CD4-positive, alpha-beta T cell treated with Interleukin-10 for 1 hour (primary cell): ENCODE results near the gene COL13A1.

ENCODE experiments used
- DNase-seq: peaks from one replicate; pipeline ENCODE4 v3.0.0-alpha.2; 2020

The COL13A1 gene

DNA sequence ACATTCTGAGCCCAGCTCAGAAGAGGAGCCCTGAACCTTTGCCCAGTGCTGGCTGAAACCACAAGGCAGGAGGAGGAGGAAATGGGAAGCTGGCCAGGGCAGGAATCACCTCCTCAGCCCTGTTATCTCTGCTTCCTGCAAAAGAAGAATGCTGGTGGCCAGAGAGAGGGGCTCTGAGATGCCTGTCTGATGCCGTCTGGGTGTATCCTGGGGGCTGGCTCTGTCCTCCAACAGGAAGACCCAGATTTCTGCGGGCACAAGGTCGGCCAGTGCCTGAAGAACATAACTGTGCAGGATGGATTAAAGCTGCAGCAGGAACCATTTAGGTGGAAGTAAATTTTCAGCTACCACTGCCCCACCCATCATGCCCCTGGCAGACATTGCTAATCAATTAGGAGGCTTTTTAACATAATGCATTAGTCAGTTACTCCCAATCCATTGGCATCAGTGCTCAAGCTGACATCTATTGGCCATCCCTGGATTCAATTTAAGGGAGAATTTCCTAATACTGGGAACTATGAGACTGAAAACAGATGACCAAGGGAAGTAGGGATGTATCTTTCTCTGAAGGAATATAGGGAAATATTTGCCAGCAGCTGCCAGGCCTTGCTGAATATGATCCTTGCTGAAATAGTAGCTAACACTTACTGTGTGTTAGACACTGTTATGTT is 67.7 kb downstream of the COL13A1 start:
- DNase-seq = no peak

GRCh38 chr10:69870591-69870990 is 68.9 kb downstream of the COL13A1 start:
- DNase-seq = no peak

GRCh38 chr10:69871074-69871473 is 69.4 kb downstream of the COL13A1 start:
- DNase-seq = no peak

GRCh38 chr10:69872323-69872722 is 70.6 kb downstream of the COL13A1 start:
- no peak for DNase-seq

DNA sequence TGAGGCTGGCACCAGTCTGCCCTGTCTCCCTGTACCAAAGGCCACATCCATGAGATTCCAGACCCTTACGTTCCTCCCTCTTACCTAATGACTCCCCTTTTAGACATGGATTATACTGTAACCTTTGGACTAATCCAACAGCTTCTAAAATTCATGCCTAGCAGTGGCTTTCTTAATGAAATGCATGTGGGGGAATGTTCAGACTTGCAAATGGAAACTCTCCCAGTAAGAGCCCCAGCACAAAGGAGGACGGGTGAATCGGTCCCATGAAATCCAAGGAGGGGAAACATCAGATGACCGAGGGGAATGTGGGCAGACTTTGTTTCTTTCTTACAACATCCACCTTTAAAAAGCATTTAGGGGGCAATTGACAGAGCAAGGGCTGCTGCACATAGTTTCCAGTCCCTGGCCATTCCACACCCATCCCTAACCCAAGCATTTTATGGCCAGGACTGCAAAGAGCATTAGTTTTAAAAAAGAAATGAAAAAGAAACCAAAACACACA is 71.5 kb downstream of the COL13A1 start:
- DNase-seq = no peak

DNA sequence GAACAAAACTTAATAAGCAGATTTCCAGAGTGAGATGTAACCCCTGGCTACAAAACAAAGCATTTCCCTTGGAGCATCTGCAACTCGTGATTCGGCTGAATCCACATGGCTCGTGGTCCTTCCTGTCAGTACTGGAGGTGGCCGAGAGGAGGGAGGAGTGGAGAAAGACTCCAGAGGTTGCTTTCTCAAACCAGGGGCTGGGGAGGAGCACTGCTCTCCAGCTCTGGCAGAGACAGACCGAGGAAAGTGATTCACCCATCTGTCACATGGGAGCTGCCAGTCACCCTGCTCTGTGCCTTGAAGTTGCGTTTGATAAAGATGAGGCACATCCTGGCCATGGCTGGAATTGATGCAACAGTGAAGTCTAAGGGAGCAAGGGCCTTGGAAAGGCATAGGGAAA is 72.7 kb downstream of the COL13A1 start:
- DNase-seq = no peak

DNA sequence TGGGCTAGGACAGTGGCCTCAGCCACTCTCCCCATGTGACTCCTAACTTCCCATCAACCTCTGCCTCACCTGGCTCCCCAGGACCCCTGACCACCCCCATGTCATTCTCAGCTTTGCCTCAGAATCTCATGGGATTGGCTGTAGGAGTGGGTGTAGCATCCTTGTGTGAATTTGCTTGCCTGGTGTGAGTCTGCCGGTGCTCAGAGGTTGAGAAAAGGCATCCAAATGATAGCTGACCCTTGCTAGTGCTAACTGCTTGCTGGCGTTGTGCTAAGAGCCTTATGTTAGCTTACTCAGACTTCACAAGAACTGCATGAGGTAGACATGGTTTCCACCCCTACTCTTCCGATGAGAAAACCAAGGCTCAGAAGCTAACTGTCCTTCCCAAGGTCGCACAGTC is 74.2 kb downstream of the COL13A1 start:
- DNase-seq = no peak

DNA sequence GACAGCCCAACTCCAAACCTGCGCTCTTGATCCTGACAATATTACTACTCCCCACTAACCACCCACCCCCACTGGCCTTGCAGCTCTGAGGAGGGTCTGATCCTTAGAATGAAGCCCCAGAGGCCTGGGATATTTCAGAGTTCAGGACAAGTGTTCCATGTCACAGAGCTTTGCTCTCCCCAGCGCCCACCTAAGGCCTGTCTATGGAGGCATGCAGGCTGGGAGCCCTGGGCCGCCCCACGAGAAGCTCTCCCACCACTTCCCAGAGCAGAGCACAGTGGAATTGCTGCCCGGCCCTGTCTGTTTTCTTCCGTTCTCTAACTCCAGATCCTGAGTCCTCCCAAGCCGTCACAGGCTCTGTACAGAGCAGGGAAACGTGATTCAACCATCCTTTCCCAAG is 74.6 kb downstream of the COL13A1 start:
- DNase-seq = no peak

DNA sequence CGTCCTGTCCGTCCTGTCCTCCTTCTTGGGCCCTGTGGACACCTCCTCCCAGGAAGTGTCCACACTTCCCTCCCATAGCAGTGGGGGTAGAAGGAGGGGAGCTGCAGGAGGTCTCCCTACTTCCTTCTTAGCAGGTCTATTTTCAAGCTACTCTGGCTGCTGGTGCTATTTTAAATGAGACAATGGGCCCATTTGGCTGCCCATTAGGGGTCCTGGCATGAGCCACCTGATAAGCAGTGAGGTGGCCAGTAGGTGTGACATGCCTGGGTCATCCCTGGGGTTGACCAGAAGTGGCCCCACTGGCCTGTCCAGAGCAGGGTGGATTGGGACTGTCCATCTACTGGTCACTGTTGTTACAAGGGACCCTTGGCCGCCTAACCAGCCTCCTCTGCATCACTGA is 75.2 kb downstream of the COL13A1 start:
- DNase-seq = no peak

- no peak for DNase-seq
Observed at GRCh38 chr10:69878038-69878437, 76.3 kb downstream of the COL13A1 start.

DNA sequence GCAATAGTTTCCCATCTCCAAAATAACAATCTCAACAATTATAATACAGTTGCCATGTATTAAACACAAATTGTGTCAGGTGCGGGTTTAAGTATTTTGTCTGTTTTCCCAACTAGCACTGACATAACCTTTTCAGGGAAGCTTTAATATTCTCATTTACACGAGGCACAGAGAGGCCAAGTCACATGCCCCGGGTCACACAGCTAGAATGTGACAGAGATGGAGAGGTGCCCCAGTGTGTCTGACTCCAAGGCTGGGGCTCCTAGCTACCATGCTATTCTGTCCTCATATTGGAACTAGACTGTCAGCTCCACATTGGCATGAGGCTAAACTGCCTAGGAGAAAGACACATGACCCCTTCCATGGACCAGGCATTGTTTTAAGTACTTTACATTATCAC is 77.2 kb downstream of the COL13A1 start:
- DNase-seq = no peak

- DNase-seq = no peak
Observed at GRCh38 chr10:69879634-69880257, 78.0 kb downstream of the COL13A1 start.

DNA sequence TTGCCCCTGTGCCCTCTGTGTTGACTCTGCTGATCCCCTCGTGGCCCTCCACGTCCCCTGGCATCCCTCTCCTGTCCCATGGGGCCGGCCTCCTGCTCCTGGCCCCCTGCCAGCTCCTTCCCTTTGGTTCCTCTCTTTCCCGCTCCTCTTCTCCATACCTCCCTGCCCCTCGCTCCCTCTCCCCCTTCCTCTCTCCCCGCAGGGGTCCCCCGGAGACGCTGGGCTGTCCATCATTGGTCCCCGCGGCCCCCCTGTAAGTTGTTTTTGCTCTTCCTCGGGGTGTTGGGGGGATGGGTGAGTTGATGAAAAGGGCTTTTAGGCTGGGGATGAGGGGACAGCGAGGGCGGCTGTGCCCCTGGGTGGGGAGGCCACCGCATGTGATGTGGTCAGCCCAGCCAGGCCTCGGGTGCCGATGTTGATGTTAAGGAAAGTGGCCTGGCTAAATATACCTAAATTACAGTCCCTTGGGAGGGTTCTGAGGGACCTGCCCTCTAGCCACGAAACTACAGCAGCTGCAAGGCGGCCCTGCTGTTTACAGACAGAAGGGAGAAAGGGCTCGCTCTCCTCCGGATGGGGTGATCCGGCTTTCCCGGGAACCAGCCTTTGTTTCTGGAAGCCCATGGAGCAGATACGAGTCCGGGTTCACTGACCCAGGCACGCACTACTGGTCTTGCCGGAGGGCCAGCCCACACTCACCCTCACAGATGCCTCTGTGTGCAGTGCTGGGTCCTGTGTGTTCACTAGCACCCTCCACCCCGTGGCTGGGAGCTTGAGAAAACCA is 78.8 kb downstream of the COL13A1 start:
- DNase-seq = no peak

GRCh38 chr10:69881202-69881601 is 79.5 kb downstream of the COL13A1 start:
- DNase-seq = no peak

DNA sequence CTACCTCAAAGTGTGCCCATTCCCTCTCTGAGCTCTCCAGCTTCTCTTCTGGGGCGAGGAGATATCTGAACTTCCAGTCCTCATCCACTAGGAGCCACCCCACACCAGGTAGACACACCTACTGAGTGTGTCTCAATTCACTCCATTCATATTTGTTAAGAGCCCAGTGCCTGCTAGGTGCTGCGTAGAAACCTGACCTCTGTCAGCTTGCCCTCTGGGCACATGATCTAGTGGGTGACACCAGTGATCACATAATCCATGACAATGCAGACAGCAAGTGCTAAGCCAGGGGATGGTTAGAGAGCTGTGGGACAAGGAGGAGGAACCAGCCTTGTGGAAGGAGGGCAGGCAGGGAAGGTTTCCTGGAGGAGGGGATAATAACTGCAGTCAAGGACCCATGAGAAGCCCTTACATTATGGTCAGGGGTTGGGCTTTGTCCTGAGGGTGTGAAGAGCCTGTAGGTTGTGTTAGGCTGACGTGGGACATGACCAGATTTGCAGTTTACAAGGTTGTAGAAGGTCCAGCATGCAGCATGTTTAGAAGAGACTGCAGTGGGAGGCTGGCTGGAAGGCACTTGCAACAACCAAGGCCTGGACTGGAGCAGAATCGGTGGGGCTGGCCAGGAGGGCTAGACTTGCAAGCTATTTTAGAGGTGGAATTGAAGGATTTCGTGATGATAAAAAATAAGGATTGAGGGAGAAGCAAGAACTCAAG is 81.8 kb downstream of the COL13A1 start:
- DNase-seq = no peak

GRCh38 chr10:69884024-69884367 is 82.3 kb downstream of the COL13A1 start:
- no peak for DNase-seq

DNA sequence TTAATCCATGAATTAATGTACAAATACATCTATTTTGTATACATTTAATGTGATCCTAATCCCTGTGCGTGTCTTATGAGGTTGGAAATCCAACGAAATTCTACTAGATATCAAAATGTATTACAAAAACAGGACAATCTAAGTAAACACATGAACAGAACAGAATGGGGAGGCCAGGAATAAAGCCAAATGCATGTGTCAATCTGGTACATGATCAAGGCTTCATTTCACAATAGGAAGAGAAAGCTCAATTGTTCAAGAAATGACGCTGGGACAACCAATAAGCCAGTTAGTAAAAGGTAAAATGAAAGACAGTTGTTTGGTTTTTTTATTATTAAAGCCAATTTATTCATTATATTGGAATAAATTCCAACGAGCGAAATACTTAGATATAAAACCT is 83.0 kb downstream of the COL13A1 start:
- DNase-seq = no peak

DNA sequence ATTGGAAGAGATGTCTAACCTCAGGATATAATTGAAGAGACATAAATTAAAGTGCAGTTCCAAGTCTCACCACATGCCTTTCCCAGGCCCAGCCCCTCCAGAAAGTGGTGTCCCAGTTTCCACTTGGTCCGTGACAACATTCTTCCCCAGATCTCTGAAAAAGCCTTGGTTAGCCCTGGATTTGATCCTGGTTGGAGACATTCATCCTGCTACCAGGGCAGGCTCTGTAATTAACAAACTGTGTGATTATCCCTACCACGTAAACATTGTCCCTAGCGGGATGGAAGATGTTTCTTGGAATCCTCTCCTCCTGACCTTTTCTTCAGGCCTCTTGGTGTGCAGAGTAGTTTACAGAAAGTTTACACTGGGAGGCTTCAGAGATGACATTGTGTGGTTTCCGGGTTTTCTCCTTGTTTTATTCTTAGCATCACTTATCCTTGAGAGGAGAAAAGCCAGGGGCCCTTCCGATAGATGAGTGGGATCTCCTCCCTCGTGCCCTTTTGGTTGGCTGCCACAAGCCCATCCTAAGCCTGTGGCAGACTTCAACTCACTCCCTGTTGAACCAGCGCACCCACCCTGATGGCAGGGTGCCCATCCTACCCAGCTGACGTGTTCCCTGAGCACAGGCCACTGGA is 83.8 kb downstream of the COL13A1 start:
- no peak for DNase-seq

DNA sequence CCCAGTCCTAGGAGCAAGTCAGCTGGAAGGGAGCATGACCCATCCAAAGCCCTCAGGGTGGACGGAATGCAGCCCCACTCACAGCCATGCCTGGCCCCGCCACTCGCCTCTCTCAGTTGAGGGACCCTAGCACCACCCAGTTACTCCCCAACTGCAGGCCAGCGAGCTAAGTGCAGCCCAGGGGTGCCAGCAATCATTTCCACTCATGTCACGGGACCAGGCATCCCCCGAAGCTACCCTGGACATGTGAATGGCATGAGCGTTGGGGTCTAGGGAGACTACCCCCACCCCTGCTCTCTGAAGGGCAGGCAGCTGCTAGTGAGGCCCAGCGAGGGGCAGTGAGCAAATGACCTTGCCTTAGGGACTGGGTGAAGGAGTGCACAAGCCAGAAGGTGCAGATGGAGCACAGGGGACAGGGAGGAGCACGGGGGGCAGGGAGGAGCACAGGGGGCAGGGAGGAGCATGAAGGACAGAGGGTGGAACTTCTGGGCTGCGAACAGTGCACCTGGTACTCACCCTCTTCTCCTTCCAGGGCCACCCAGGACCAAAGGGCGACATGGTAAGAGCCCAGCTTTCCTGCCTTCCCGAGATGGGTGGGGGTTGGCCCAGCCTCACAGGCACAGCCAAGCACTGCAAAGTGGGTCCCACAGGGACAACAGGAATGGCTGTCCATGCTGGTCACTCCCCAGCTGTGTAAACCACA is 87.3 kb downstream of the COL13A1 start:
- no peak for DNase-seq

DNA sequence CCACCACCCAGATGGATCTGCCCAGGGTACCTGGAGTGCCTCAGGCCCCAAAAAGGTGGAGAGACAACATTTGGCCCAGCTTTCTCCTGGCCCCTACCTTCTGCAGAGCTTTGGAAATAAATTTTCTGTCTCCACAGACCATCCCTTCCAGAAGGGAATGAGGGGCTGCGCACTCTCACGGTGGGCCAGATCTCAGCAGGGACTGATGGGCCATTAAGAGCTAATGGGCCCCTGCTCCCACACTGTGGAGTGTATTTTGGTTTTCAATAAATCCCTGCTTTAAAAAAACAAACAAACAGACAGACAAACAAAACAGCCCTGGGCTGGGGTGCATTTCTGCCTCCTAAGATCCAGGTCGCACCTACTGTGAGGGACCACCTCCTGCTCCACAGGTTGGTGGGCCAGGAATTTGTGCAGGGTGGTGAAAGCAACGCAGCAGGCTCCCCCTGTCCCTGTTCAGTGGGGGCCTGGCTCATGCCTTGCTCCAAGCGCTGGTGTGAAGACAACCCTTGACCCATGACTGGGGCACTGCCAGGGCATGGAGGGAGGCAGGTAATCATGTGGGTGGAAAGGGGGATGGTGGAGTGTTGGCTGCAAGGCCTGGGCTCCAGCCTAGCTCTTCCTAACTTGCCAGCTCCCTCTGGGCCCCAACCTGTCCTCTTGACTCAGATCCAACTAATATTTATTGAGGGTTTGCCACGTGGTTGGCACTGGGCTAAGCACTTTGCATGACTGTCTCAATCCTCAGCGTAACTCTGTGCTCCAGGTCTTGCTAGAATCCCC is 88.5 kb downstream of the COL13A1 start:
- DNase-seq = no peak

DNA sequence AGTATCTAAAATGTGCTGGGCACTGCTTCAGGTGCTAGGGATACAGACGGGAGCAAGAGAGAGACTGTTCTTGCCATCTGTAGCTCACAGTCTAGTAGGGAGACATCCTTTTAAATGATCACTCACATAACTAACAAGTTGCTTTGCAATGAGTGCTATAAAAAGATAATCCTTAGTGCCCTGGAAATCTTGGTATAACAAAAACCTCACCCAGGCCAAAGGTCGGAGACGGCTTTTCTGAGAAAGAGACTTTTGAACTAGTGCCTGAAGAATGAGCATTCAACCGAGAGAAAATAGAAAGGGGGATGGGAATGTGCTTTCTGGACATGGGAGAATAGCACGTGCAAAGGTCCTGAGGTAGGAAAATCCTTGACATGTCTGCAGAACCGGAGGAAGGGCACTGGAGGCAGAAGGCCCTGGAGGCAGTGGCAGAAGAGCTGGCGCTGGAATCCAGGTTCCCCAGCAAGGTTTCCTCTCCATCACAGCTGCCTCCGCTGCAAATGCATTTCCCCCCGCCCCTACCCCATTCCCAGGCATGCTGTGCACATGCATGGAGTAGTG is 89.4 kb downstream of the COL13A1 start:
- DNase-seq = no peak
